ENCODE results near the gene C20orf202.

- TF ChIP-seq POLR2AphosphoS5 (IDR thresholded peaks at IDR 0.05) (no peak), CTCF (IDR thresholded peaks at IDR 0.05) (no peak), POLR2A (IDR thresholded peaks at IDR 0.05) (no peak)
Observed at GRCh38 chr20:1224205-1224890, 21.1 kb downstream of the C20orf202 start.
